HG03103 (cell line): ENCODE data around the gene CEBPA.
"Not testable (repeated sequence)": the region's sequence is repeated elsewhere in the genome, so short reads cannot be mapped to it uniquely, and the experiment has no call there.

Source experiments
- ATAC-seq: cut with Tn5 transposase; IDR thresholded peaks from one replicate; pipeline ENCODE4 v1.9.1; 2021; ENCODE audit warnings: low read depth; ENCODE audit not compliant: unreplicated experiment

Gene CEBPA

GRCh38 chr19:33329060-33329459 is 26.7 kb upstream of the CEBPA start:
- no peak for ATAC-seq

GRCh38 chr19:33325920-33326319 is 23.6 kb upstream of the CEBPA start:
- no peak for ATAC-seq

DNA sequence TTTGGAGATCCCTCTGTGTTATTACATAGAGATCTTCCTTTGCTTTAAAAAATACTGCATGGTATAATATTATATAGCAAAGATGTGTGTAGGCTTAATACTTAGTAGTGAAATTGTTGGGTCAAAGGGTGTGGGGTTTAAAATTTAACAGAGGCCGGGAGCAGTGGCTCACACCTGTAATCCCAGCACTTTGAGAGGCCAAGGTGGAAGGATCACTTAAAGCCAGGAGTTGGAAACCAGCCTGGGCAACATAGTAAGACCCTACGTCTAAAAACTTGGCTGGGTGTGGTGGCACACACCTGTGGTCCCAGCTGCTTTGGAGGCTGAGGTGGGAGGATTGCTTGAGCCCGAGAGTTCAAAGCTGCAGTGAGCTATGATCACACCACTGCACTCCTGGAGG is 22.3 kb upstream of the CEBPA start:
- no peak for ATAC-seq

DNA sequence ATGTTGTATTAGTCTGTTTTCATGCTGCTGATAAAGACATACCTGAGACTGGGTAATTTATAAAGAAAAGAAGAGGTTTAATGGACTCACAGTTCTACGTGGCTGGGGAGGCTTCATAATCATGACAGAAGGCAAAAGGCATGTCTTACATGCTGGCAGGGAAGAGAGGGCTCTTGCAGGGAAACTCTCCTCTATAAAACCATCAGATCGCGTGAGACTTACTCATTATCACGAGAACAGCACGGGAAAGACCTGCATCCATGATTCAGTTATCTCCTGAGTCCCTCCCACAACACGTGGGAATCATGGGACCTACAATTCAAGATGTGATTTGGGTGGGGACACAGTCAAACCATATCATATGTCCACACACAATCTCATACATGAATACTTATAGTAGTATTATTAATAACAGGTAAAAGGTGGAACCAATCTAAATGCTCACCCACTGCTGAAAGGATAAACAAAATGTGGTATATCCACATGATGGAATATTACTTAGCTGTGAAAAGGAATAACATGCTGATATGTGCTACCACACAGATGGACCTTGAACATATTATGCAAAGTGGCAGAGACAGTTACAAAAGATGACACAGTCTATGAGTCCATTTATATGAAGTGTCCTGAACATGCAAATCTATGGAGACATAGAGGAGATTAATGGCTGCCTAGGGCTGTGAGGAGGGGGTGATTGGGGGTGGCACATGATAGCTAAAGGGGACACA is 20.9 kb upstream of the CEBPA start:
- ATAC-seq = no peak

- ATAC-seq = no peak
Measured at GRCh38 chr19:33320636-33321035, 18.3 kb upstream of the CEBPA start.

DNA sequence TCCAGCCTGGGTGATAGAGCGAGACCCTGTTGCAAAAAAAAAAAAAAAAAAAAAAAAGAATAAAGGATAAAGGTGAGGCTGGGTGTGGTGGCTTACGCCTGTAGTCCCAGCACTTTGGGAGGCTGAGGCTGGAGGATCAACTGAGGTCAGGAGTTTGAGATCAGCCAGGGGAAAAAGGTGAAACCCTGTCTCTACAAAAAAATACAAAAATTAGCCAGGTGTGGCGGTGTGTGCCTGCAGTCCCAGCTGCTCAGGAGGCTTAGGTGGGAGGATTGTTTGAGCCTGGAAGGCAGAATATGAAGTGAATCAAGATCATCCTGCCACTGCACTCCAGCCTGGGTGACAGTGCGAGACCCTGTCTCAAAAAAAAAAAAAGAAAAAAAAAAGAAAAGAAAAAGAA is 15.7 kb upstream of the CEBPA start:
- not testable (repeated sequence) for ATAC-seq

DNA sequence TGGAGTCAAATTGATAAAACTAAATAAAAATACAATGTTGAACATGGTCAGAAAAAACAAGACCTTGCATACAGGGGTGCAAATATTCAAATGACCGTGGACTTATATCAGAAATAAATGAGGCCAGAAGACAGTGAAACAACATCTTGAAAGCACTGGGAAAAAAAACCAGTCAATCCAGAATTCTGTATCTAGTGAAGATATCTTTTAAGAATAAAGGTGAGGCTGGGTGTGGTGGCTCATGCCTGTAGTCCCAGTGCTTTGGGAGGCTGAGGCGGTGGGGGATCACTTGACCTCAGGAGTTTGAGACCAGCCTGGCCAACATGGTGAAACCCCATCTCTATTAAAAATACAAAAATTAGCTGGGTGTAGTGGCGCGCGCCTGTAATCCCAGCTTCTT is 15.2 kb upstream of the CEBPA start:
- no peak for ATAC-seq

DNA sequence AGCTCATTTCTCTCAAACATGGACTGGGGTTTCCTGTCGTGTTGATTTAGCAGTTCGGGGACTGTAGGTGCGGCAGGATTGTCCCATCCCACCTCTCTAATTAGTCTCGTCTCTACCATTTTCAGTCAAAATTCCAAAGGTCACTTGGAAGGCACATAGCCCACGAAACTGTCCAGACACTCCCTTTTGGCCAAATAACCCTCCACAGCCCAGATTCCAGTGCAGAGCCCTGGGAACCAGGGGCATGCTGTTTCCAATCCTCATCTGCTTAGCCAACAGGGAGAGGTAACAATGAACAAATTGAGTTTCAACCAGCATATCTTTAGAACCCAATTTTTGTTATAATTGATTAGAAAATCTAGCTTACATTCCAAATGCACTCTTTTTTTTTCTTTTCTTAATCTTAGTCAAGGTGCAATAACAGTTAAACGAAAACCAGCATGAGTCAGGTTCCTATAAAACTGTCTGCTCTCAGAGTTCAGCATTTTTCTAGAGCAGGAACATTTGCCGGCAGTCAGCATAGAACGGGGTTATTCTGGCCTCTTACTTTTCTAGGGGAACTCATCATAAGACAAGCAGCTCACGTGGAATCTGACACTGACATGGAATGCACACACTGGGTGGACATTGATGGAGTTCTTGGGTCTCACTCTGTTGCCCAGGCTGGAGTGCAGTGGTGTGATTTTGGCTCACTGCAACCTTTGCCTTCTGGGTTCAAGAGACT is 14.4 kb upstream of the CEBPA start:
- no peak for ATAC-seq

- ATAC-seq = not testable (repeated sequence)
Measured at GRCh38 chr19:33312808-33313207, 10.5 kb upstream of the CEBPA start.

DNA sequence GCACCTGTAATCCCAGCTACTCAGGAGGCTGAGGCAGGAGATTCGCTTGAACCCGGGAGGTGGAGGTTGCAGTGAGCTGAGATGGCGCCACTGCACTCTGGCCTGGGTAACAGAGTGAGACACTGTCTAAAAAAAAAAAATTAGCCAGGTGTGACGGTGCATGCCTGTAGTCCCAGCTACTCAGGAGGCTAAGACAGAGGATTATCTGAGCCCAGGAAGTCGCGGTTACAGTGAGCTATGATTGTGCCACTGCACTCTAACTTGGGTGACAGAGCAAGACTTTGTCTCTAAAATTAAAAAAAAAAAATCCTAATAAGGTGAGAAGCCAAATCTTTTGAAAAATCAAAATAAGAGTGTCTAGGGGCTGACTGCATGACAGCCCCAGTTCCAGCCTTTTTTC is 9.7 kb upstream of the CEBPA start:
- no peak for ATAC-seq

DNA sequence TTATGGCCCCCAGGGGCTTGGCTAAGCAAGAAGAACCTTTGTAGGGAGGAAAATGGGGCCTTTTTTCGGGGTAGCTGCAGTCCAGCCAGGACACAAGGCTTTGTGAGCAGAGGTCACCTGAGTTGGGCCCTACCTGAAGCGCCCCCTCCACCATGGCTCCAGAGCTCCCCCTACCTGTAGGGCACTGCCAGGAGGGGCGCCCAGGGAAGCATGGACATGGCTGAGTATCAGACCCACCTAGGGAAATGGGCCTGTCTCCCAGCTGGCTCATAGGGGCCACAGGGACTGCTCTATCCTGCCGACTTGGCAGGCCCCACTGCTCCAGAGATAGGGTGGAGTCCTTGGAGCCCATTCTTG is 9.0 kb upstream of the CEBPA start:
- ATAC-seq = no peak

- no peak for ATAC-seq
Measured at GRCh38 chr19:33310606-33311325, 8.4 kb upstream of the CEBPA start.

GRCh38 chr19:33309826-33310225 is 7.5 kb upstream of the CEBPA start:
- ATAC-seq = no peak

DNA sequence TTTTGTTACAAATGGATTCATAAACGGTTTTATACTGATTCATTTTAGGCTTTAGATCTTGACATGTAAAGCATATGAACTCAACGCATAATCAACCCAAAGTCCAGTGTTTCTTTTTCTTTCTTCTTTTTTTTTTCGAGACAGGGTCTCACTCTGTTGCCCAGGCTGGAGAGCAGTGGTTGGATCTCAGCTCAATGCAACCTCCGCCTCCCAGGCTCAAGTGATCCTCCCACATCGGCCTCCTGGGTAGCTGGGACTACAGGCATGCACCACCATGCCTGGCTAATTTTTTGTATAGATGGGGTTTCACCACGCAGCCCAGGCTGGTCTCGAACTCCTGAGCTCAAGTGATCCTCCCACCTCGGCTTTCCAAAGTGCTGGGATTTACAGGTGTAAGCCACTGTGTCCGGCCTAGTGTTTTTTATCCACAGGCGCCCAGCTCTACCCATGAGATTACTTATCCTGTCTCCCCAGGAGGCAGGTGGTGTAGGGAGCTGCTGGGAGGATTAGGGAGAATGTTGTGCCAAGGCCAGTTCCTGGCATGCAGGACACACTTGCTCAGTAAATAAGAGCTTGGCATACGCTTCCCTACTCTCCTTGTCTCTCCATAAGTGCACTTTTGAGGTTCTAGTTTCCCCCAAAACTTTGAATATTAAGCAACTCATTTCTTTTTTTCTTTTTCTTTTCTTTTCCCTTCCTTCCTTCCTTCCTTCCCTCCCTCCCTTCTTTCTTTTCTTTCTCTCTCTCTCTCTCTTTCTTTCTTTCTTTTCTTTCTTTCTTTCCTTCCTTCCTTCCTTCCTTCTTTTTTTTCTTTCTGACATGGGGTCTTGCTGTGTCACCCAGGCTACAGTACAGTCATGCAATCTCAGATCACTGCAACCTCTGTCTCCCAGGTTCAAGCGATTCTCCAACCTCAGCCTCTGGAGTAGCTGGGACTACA is 4.8 kb upstream of the CEBPA start:
- ATAC-seq = no peak

DNA sequence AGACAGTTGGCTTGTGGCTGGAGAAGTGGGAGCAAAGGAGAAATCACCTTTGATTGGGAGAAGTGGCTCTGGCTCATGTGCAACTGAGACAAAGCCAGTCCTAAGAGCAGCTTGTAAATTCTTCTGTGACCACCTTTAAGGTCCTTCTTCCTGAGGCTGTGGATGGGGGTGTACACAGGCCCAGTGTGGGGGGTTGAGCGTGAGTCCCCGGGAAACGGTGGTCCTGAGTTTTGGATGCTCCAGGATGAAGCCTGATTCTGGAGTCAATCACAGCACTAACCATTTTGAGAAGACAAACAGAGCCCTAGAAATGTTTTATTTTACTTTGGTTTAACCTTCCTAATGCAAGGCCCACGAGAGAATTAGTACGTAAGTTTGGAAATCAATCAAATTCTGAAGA is 3.9 kb upstream of the CEBPA start:
- ATAC-seq = no peak

DNA sequence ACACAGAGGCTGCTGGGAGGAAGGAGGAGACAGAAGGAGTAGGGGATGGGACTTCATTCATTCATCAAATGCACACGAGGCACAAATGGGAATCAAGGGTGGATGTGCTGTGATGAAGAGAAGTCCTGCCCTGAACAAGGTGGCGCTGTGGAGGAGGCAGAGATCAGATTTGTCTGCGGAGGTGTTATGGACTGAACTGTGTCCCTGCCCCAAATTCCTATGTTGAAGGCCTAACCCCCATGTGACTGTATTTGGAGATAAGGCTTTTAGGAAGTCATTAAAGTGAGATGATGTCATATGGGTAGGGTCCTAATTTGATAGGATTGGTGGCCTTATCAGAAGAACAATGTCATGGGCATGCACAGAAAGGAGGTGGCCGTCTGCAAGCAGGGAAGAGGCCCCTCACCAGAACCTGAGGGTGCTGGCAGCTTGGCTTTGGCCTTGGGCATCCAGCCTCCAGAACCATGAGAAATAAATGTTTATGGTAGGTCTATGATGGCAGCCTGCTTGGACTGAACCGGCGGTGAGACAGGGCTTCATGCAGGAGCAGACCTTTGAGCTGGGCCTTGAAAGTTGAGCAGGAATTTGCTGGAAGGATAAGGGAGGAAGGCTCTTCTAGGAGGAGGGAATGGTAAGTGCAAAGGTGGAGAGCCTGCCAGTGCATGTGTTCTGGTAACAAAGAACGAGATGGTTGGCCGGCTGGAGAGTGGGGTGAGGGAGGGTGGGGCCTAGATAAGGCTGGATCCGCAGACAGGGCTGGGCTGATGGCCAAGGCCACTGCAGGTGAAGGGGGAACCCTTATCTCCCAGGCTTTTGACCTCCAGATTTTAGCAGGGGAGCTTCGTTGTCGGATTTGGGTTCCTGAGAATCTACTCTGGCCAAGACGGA is 2.7 kb upstream of the CEBPA start:
- ATAC-seq = no peak

- no peak for ATAC-seq
Measured at GRCh38 chr19:33304371-33304759, 2.0 kb upstream of the CEBPA start.

DNA sequence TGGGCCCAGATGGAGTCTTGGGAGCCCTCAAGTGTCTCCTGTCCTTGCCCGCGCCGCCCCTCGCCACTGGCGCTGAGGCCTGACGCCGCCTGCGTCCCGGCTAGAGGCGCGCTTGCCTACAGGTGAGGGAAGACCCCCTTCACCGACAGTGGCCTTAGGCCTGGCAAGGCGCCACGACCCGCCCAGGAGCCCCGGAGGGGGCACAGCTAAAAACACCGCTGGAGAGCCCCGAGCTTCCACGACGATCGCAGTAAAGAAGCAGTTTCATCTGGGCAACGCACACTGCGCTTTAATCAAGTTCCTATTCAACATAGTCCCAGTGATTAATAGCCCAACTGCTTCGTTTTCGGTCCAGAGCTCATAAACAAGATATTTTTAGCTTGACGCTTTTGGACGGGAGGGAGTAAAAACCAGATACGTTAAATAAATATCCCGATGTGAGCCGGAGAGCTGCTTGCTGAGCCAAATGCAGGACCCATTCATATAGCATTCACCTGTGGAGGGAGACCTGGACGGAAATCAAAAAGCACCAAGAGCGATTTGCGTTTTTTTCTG is 1.5 kb upstream of the CEBPA start:
- no peak for ATAC-seq
